GM12874 (cell line): Measurements from ENCODE around the gene OR1I1.

Experiments
- CTCF ChIP-seq: IDR thresholded peaks from 2 replicates; pipeline ENCODE4 v1.5.1; 2011; ENCODE audit warnings: low read depth, mild to moderate bottlenecking, control low read depth, low read length, moderate library complexity; ENCODE audit not compliant: insufficient read depth

The OR1I1 gene

DNA sequence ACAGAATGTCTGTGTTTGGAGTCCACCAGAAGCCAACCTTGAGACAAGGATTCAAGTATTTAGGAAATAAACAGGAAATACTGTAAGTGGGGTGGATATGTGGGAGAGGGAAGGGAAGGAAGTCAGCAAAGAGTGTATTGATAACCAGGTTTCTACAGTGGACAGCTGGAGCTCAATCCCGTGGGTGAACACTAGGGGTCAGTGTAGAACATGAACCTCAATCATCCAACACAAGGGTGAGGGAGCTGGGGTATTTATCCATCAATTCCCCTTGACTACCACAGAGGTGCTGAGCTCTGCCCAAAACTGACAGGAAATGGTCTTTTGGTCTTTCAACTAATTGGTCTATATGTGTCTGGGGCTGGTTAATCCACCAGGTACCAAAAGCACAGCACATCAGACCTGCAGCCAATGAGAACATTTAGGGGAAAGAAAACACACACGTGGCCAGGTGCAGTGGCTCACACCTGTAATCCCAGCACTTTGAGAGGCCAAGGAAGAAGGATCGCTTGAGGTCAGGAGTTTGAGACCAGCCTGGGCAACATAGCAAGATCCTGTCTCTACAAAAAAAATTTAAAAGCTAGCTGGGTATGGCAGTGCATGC lies 19.6 kb downstream of the OR1I1 start:
- peak; percentile 70 for TF ChIP-seq CTCF

DNA sequence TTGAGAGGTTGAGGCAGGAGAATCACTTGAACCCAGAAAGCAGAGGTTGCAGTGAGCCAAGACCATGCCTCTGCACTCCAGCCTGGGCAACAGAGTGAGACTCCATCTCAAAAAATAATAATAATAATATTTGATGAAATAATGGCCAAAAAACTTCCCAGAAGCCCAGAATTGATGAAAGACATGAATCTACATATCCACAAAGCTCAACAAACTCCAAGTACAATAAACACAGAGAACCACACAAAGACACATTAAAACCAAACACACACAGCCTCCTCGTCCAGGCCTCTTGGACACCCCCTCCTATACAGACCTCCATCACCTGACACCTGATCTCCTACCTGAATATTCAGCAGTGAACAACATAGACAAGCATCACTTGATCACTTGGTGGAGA lies 22.0 kb downstream of the OR1I1 start:
- TF ChIP-seq CTCF: no peak

DNA sequence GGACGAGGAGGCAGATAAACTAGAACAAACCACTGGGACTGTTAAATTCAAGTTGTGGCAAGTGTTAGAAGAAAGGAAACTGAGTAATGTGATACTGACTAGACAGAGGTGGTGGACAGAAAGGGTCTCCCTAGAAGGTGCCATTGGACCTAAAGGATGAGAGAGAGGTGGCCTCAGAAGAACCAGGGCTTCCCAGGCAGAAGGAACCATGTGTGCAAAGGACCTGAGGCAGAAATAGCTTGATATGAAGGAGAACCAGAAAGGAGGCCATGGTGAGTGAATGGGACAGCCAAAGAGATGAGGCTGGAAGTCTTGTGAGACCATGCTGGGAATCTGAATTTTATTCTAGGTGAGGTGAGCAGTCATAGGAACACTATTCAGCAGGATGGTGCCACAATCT lies 22.4 kb downstream of the OR1I1 start:
- TF ChIP-seq CTCF: no peak

- TF ChIP-seq CTCF: no peak
These were observed 23.0 kb downstream of the OR1I1 start for GRCh38 chr19:15105044-15105443.

- no peak for TF ChIP-seq CTCF
These were observed 25.3 kb downstream of the OR1I1 start, which contains the start of gene SYDE1 for GRCh38 chr19:15107061-15108010. SYDE1 (plus strand) TSS chr19:15107401; CDS start chr19:15107434, 33 bp downstream.

DNA sequence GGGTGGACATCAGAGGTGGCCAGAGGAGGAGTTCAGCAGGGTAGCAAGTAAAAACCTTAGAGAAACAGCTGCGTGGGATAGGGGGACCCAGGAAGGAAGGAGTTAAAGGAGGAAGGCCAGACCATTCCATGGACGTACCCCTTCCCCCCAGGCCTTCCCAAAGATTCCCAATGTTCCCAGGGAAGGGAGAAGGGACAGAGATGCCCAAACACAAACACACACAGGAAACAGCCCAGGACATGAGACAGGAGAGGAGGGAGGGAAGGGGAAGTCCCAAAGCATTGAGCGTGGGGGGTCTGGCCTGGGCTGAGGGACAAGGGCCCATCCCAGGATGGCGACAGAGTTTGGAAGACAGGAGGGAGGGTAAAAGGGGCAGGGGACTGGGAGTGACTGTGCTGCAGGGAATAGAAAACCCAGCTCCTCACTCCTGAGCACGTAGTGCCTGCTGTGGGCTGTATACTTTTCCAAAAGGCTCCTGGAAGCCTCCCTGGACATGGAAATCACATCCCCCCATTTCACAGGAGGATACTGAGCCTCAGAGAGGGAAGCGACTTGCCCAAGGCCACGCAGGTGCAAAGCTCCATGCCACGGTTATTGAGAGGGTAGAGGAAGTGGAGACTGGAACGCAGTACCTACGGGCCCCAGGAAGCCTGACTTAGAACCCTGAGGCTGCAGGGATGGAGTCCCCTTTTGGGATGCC lies 26.3 kb downstream of the OR1I1 start:
- TF ChIP-seq CTCF: no peak
